GM18867 (cell line): ENCODE results near the gene SIGLEC9.
A peak's percentile ranks its signal among the peaks of the same experiment; 100 is the strongest.
"Not testable (repeated sequence)": the region's sequence is repeated elsewhere in the genome, so short reads cannot be mapped to it uniquely, and the experiment has no call there.

Source experiments
- ATAC-seq: cut with Tn5 transposase; IDR thresholded peaks from one replicate; pipeline ENCODE4 v1.9.1; 2021; ENCODE audit warnings: mild to moderate bottlenecking, moderate library complexity; ENCODE audit not compliant: unreplicated experiment

Gene SIGLEC9

DNA sequence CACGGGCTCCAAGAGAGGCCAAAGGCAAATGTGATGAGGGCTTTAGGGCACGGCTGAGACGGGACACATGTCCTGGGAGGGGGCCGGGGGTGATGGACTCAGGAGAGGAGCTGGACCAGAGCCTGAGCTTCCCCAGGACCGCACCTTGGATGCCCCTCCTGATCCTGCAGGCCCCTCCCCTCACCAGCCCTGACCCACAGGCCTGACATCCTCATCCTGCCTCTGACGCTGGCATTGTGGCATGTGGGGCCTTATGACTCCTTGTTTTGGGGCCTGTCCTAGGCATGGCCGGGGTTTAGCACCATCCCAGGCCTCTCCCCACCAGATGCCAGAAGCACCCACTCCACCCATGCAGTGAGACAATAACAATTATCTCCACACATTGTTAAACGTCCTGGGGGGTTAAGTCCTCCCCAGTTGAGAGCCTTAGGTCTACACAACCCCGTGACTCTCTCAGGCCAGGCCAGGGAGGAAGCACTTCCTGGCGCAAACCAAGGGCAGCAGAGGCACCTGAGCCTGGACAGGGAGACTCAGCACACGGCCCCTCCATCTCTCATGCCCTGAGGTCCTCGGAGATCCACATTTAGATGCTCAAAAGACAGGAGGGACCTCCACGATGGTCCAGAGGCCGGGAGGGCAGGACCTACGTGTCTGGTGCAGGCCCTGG is 18.2 kb downstream of the SIGLEC9 start:
- ATAC-seq, result not testable (repeated sequence)

DNA sequence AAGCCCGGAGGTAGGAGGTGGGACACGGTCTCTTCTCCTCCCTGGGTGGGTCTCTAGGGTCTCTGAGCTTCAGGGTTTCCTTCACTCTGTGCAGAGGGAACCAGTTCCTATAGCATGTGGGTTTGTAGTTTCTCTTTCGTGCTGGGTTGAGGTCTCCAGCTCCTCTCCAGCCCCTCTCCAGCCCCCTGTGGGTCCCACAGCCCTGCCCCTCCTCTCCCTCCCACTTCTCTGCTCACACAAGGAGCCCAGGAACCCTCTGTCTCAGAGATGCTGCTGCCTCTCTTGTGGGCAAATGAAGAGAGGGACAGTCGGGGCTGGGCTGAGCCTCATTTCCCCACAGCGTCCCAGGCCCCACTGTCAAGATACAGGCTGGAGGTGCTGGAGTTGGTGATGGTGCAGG is 18.8 kb downstream of the SIGLEC9 start:
- ATAC-seq, result no peak

DNA sequence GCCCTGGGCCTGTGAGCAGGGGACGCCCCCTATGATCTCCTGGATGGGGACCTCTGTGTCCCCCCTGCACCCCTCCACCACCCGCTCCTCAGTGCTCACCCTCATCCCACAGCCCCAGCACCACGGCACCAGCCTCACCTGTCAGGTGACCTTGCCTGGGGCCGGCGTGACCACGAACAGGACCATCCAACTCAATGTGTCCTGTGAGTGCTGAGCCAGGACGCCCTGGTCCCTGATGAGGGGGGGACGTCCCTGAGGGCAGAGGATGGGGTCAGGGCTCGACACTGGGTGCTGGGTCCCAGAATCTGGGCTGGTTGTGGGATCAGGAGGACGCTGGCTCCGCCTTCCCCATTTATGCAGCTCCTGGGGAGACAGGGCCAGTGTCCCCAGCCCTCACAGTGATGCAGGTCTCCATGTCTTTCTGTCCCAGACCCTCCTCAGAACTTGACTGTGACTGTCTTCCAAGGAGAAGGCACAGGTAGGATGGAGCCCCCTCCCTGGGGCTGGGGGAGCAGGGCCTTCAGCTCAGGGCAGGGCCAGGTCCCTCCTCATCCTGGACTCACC is 19.9 kb downstream of the SIGLEC9 start:
- ATAC-seq, result no peak

DNA sequence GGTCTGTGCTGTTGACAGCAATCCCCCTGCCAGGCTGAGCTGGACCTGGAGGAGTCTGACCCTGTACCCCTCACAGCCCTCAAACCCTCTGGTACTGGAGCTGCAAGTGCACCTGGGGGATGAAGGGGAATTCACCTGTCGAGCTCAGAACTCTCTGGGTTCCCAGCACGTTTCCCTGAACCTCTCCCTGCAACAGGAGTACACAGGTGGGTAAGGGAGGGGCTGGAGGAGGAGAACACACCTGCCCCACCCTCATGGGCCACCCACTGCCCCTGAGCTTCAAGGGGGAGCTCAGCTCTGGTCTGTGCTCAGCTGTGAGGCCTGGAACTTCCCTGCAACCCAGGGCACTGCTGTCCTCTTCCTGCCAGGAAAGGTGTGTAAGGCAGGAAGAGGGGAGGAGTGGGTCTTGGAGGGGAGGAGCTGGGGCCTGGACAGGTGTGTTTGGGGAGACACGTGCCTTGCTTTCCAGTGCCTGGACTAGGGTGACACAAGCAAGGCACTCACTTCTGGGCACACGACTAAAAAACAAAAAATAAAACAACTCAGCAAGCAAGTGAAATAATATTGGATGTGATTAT is 21.3 kb downstream of the SIGLEC9 start:
- no peak for ATAC-seq

DNA sequence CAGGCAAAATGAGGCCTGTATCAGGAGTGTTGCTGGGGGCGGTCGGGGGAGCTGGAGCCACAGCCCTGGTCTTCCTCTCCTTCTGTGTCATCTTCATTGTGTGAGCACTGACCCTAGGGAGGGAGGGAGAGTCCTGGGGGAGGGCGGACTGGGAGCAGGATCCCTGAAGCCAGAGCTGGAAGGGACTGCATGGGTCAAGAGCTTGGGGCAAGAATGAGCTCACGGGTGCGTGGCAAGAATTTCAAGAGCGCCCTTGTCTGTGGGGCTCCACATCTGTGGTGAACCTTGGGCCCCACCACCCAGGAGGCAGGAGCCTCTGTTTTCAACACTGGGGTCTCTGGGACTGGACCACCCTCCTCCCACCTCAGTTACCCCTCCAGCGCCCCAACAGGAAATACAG is 22.0 kb downstream of the SIGLEC9 start:
- ATAC-seq, result no peak

DNA sequence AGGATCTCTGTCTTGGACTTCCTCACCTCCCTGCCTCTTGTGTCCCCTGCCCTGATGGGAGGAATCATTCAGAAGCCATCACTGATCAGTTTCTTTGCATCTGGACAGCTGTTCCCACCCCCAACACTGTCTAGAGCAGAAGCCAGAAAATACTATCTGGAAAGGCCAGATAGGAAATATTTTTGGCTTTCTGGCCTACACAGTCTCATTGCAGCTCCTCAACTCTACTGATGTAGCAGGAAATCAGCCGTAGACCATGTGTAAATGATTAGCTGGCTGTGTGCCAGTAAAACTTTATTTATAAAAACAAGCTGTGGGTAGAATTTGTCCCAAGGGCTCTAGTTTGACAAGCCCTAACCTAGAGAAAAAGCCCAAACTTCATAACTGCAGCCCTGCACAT is 23.0 kb downstream of the SIGLEC9 start:
- ATAC-seq, result no peak

DNA sequence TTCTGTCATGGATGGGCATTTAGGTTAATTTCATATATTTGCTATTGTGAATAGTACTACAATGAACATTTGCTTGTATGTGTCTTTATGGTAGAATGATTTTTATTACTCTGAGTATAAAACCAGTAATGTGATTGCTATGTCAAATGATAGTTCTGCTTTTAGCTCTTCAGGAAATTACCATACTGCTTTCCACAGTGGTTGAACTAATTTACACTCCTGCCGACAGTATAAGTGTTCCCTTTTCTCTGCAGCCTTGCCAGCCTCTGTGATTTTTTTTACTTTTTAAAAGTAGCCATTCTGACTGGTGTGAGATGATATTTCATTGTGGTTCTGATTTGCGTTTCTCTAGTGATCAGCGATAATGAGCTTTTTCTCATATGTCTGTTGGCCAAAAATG is 23.9 kb downstream of the SIGLEC9 start:
- ATAC-seq, result no peak

DNA sequence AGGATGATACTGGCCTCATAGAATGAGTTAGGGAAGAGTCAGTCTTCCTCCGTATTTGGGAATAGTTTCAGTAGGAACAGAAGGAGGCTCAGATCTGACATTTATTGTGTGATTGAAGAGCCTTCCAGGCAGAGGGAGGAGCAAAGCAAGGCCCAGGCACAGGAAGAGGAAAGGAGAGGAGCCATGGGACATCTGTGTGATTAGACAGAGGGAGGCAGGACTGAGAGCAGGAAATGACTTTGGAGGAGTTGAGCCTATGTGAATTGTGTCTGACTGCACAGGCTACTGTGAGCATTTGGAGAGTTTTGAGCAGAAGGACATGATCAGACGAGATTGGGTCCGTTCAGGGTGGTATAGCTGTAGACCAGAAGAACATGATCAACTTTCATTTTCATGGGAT is 25.9 kb downstream of the SIGLEC9 start:
- no peak for ATAC-seq

DNA sequence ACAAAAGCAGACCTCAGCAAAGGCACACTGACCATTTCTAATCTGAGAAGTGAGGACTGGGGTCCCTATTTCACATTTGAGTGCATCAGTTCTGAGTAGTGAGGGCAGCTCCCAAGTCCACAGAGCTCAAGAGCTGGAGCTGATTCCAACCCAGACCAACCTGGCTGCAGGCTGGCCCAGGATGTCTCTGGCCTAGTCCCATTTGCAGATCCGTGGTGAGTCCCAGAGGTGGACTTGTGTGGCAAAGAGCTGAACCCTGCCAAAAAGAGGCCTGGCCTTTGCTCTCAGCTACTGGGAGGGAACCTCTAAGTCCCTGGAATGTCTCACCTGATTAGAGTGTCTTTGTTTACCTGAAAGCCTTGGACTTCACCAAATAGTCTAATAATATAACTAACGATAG is 32.0 kb downstream of the SIGLEC9 start:
- no peak for ATAC-seq

DNA sequence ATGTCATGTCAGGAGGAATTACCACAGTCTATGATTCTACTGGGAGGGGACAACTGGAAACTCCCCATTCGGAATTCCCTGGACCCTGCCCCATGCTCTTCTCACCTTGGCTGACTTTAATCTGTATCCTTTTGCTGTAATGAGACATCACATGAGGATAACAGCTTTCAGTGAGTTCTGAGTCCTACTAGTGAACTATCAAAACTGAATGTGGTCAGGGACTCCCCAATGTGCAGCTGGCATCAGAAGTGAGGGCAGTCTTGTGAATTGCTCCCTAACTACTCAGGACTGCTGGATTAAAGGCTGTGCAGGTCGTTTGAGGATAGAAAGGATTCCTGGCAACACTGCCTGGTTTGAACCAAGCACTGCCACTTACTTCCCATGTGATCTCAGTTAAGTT is 32.6 kb downstream of the SIGLEC9 start:
- ATAC-seq, result no peak

DNA sequence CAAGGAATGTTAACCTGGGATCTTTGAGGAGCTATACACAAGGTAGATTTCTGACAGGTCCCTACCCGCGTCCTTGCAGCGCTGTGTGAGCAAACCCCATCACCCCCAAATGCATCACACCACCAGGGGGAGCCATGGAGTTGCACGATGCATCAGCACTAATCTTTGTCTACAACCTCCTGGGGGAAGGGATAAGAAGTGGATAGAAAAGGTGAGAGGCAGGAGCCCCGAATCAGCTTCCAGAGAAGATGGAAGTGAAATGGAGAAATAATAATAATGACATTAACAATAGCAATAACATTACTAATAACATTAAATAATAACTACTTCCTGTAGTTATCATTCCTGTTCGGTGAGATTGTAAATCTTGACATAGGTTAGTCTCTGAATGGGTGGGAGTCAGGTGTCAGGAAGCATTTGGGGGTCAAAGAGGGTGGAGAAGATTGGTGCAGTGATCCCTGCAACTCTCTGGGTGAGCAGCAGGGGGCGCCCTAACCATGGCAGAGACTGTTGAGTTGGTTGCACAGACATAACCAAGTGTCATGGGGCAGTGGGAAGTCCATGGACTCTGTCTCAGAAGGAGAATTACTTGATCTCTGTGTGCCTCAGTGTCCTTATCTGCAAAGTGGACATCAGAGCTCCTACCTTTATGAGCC is 33.9 kb downstream of the SIGLEC9 start:
- no peak for ATAC-seq

DNA sequence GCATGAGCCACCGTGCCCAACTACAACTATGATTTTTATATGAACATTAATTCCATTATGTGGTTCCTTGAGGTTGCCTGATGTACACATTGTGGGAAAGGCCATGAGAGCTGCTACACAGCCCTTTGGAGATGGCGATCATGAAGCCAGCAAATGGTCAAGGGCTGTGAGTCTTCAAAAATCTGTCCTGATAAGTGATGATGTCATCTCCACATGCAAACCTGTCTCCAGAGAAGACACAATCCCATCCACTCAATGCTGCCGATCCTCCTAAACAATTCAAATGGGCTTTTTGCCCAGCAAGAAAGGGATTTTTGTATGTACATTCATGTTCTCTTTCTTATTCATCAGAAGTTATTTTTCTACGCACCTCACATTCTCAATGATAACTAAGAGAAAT is 35.0 kb downstream of the SIGLEC9 start:
- ATAC-seq, result no peak

DNA sequence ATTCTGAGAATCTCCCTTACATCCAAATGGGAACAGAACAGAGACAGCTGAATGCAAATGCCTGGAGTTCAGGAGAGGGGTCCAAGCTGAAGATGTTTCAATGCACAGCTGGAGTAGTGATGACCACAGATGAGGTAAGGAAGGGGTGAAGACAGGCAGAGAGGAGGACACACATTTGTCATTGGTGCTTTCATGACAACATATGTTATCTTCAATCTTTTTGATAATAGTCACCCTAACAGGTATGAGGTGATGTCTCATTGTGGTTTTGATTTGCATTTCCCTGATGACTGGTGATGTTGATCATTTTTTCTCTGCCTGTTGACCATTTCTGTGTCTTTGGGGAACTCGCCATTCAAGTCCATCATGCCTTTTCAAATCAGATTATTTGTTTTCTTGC is 36.6 kb downstream of the SIGLEC9 start:
- ATAC-seq, result no peak

DNA sequence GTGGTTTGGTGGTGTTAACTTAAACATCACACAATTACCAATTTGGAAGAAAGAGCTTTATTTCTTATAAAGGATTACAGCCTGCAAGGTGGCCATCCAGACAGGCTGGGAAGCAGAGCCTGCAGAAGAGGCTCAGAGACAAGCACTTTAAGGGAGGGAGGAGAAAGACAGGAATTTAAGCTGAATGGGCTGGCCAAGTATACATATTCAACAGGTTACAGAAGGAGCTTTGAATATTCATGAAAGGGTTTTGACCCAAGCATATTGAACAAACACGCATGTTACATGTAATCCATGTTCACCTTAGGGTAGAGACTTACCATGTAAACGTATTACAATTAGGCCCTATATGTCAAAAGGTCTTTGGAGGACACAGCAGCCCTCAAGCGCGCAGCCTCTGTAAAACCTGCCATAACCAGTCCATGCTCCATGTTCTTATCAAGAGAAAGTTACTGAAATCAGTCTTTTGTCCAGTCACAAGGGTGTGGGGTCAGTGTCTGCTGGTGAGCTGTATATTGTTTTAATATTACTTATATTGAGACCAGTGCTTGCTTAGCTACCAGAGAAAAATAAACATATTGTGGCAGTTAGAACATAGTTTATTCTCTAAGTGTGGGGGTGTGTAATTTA is 37.3 kb downstream of the SIGLEC9 start:
- ATAC-seq, result no peak

DNA sequence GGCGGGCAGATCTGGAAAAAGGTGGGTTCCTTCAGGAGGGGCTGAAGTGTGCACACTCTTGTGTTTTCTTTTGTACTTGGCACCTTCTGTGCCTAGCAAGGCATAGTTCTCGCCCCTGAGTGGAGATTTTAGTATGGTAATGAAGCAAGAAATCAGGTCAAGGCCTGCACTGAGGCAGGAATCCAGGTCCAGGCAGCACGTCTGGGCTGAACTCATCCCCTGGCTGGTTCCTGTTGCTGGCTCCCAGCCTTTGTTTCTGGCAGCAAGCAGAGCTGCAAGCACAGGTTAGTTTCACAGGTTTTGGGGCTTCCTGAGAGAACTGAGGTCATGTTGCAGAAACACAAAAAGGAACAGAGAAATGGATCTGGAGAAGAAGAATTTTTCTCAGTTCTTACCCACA is 38.6 kb downstream of the SIGLEC9 start:
- no peak for ATAC-seq

DNA sequence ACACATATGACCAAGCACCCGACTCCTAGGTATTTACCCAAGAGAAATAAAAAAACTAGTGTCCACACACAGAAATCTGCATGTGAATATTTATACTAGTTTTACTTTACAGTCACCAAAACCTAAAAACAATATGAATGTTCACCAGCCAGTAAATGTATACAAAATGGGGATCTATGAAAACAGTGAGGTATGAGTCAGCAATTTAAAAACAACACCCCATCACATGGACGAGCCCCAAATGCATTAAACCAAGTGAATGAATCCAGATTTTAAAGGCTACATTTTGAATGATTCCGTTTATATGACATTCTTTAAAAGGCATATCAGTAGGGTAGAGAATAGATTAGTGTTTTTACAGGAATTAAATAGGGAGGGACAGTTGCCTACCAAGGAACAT is 39.5 kb downstream of the SIGLEC9 start:
- ATAC-seq, result no peak

DNA sequence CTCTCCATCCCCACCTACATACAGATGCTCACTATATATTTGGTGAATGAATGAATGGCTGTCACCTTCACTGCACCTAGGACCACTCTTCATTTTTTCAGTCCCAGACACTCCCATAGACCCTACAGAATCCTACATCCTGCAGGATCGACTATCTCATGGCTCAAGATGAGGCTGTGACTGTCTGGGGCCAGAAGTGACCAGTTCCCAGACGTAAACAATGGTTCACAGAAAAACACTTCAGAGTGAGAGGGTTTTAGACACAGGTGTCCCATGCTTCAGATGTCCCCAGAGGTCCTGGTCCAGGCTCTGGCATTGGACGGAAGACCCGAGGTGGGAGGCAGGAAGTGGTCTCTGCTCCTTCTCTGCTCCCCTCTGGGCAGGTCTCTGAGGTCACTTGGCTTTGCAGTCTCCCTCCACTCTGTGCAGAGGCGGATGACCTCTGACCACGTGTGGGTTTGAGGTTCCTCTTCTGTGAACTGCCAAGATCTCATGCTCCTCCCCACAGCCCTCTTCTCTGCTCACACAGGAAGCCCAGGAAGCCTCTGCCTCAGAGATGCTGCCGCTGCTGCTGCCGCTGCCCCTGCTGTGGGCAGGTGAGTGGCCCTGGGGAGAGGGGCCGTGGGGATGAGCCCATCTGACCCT is 42.3 kb downstream of the SIGLEC9 start:
- peak; percentile 64 for ATAC-seq

DNA sequence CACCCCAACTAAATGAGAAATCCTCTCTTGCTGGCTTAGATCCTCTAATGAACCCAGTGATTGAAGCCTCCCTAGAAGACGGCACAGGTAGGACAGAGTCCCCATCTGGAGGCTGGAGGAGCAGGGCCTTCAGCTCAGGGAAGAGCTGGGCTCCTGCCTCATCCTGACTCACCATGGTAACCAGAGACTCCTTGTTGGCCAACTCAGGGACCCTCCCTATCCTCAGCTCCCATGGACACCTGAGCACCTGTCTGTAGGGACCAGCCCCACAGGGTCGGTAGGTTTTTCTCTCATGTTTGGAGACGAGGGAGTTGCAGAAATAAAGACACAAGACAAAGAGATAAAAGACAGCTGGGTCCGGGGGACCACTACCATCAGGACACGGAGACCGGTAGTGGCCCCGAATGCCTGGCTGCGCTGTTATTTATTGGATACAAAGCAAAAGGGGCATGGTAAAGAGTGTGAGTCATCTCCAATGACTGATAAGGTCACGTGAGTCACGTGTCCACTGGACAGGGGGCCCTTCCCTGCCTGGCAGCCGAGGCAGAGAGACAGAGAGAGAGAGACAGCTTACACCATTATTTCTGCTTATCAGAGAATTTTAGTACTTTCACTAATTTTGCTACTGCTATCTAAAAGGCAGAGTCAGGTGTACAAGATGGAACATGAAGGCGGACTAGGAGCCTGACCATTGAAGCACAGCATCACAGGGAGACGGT is 44.0 kb downstream of the SIGLEC9 start:
- ATAC-seq, result no peak

DNA sequence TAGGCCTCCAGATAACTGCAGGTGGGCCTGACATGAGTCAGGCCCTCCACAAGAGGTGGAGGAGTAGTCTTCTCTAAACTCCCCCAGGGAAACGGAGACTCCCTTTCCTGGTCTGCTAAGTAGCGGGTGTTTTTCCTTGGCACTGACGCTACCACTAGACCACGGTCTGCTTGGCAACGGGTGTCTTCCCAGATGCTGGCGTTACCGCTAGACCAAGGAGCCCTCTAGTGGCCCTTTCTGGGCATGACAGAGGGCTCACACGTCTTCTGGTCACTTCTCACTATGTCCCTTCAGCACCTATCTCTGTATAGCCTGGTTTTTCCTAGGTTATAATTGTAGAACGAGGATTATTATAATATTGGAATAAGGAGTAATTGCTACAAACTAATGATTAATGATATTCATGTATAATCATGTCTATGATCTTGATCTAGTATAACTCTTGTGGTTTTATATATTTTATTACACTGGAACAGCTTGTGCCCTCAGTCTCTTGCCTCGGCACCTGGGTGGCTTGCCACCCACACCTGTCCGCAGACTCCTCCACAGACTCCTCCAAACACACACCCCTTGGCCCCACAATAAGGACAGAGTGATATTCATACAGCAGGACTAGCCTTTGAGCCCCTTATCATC is 44.7 kb downstream of the SIGLEC9 start:
- ATAC-seq, result not testable (repeated sequence)

DNA sequence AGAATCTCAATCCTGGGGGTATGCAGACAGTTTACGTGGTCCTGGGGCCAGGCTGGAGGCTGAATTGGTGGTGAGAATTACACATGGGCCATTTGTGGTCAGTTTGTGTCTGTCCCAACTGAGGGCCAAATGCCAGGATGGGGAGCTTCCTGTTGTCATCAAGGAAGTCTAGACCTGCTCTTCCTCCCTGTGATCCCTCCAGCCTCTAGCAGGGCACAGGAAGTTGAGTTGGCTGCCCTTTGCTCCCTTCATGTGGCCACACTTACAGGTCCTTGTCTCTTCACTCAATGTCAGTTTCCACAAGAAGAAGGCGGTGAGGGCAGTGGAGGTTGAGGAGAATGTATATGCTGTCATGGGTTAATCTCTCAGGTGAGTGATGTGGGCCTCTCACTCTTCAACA is 47.5 kb downstream of the SIGLEC9 start:
- ATAC-seq, result no peak
